Fibroblast of the conjunctiva (primary cell): ENCODE measurements around the gene PPP1R3C.

ENCODE experiments used
- DNase-seq: peaks from one replicate; pipeline ENCODE4 v3.0.0-alpha.2; 2010; ENCODE audit warnings: low read depth

The PPP1R3C gene

GRCh38 chr10:91629715-91630549 is 2.9 kb downstream of the PPP1R3C start:
- DNase-seq = no peak

- DNase-seq = no peak
Measured at GRCh38 chr10:91628383-91628782, 4.5 kb downstream of the PPP1R3C start.

DNA sequence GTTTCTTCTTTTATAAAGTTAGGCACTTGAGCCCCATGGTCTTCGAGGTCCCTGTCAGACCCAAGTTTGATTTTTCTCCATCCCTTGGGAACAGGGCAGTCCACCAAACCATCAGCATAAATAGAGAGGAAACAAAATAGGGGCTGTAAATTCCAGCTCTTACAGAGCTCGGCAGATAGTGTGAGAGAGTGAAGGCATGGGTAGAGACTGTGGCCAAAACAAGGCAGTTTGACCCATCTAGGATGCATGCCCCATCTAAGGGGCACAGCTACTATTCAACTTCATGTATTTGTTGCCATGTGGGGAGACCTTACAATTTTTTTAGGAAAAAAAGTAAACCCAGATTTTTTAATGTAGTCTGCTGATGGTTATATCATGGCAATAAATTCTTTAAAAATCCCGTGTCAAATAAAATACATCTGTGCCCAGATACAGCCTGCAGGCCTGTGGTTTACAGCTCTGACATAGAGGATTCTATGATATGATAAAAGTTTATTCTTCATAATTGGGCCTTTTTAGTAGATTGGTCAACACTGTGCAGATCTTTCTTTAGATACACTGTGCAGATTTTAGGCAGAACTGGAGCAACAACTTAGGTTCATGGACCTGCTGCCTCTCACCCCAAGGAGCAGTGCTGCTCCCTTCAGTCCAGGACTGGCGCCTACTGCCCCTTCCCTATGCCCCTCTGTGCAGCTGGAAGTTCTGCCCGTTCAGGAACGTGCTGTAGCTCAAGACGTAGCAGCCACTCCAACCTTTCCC is 5.3 kb downstream of the PPP1R3C start:
- DNase-seq = no peak

DNA sequence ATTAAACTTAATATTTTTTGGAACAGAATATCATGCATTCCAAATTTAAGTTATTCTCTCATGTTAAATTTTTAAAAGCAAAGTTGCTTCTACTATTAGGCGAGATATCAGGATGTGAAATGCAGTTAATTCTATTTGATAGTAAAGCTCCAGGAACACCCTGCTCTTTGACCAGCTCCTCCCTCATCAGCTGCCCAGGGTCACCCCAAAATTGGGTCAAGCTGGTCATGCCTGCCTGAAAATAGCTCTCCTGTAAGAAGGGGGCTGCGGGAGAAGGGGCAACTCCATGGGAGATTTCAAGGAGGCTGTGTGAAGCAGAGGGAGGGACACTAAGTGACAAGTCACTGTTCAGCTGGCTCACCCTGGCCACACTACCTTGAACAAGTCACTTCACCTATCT is 5.9 kb downstream of the PPP1R3C start:
- DNase-seq = no peak

DNA sequence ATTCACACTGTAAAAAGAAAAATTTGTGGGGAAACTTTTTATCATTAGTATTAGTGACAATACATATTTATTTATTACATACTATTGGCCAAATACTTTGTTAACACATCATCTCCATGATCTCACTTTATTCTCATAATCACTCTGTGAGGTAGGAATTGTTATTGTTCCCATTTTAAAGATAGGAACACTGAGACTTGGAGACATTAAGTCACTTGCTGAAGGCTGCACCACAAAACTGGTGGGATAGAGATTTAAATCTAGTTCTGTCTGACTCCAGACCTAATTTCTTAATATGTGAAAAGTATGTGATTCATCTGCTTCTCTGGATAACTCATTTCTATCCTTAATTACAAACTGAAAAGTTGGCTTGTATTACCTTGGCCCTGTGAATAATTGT is 8.2 kb downstream of the PPP1R3C start:
- DNase-seq = no peak

DNA sequence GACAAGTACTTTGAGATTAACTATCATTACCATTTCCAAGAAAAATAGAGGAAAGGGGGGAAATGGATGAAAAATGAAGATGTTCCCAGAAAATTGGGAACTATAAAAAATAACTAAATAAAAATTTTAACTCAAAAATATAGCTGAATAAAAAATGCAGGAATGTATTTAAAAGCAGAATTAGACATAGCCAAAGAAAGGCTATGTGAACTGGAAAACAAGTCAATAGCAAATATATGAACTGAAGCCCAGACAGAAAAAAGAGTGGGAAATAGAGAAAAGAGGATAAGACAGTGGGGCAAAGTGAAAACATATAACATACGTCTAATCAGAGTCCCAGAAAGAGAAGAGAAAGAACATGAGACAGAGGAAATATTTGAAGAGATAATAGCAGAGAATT is 10.3 kb downstream of the PPP1R3C start:
- no peak for DNase-seq

- DNase-seq = no peak
Measured at GRCh38 chr10:91621483-91622113, 11.3 kb downstream of the PPP1R3C start.

GRCh38 chr10:91617072-91617609 is 15.7 kb downstream of the PPP1R3C start:
- peak; percentile 72 for DNase-seq

GRCh38 chr10:91616137-91616536 is 16.7 kb downstream of the PPP1R3C start:
- no peak for DNase-seq

- peak; percentile 84 for DNase-seq
Measured at GRCh38 chr10:91614225-91614624, 18.6 kb downstream of the PPP1R3C start.

DNA sequence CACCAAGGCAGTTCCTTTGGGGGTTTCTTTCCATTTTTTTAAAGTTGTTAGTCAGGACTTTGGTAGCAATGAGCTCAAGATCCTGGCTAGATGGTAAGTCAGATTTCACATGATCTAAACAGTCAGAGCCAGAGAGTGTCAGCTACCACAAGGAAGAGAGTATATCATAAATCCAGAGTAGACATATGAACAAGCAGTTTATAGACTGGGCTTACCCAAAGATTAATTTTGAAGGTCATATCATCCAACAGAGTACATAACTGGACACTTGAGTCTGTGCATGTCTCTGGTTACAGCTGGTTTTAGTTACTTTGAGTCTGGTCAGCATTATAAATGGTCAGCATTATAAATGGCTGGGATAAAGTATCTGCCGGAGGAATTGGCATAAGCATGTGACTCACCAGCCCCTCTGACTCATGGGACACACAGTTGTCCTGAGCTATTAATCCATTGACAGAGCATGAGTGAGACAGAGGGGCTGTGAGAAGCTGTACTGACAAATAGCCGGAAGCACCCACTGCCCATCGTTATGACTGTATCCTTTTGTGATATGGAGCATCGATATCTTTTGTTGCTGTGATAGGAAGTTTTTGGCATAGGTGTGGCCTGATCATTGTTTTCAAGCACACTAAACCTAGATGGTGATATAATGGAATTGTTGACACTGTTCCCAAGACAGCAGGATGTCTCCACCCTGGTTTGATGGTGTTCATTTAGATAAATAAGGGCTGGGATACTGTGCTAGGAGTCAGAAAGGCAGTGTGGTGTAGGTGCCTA is 19.3 kb downstream of the PPP1R3C start:
- DNase-seq = peak; percentile 94

GRCh38 chr10:91610919-91611318 is 22.0 kb downstream of the PPP1R3C start:
- no peak for DNase-seq

GRCh38 chr10:91610444-91610843 is 22.4 kb downstream of the PPP1R3C start:
- no peak for DNase-seq

DNA sequence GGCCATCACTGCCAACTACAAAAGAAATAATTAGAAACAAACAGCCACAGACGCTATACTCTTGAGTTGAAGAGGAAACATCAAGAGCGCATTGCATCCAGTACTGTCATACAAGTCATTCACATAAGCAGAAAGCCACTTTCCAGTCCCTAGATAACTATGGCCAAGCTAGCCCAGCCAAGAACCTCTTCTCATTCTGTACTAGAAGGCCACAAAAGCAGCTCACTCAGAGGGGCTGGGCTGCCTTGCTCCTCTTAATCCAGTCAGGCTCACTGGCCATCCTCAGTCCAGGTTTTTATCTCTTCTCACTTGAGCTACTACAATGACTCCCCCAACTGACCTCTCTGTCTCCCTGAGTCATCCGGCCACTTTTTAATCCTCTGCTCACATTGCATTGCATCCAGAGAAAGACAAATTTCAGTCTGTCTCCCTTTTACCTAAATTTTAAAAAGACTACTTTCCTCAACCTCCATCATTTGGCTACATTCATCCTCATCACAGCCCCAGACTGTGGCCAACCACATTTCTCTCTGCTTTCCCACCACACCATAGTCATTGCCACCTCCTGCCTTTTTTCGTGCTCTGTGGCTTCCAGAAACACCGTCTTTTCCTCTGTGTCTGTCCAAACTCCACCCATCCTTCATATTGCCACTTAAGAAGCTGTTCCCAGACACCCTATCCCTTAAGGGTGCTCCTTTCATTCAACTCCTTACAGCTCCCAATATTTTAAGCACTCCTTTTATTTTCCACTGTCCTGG is 25.0 kb downstream of the PPP1R3C start:
- no peak for DNase-seq

DNA sequence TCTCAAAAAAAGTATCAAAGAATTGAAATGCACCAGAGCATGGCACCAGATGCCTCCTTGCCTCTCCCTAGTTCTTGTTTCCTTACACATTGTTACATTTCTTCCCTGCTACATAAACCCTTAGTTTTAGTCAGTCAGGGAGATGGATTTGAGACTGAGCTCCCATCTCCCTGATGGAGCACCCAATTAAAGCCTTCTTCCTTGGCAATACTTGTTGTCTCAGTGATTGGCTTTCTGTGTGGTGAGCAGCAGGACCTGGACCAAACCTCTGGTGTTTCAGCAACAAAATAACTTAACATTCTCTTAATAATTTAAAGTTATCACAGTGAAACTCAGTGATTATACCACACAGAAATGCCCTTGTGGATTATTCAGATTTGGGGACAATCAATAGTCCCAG is 26.9 kb downstream of the PPP1R3C start:
- no peak for DNase-seq

GRCh38 chr10:91604553-91605534 is 28.0 kb downstream of the PPP1R3C start:
- DNase-seq = peak; percentile 76

GRCh38 chr10:91603931-91604331 is 28.9 kb downstream of the PPP1R3C start:
- DNase-seq = no peak

GRCh38 chr10:91602868-91603568 is 29.9 kb downstream of the PPP1R3C start:
- DNase-seq = no peak

GRCh38 chr10:91602449-91602848 is 30.4 kb downstream of the PPP1R3C start:
- DNase-seq = no peak
